ENCODE measurements around the gene MISFA. TPM values are rescaled to one million over a fixed set of nuclear protein-coding genes. Genes with fewer than 3 reads are reported as not detected.

The MISFA gene
- total and polyA plus RNA-seq, 9 of the 15 experiments (the other 6 are each of a cell fraction or from before 2014, with no cell fraction given) = 1.6 to 6.3 (median 3.4) TPM

DNA sequence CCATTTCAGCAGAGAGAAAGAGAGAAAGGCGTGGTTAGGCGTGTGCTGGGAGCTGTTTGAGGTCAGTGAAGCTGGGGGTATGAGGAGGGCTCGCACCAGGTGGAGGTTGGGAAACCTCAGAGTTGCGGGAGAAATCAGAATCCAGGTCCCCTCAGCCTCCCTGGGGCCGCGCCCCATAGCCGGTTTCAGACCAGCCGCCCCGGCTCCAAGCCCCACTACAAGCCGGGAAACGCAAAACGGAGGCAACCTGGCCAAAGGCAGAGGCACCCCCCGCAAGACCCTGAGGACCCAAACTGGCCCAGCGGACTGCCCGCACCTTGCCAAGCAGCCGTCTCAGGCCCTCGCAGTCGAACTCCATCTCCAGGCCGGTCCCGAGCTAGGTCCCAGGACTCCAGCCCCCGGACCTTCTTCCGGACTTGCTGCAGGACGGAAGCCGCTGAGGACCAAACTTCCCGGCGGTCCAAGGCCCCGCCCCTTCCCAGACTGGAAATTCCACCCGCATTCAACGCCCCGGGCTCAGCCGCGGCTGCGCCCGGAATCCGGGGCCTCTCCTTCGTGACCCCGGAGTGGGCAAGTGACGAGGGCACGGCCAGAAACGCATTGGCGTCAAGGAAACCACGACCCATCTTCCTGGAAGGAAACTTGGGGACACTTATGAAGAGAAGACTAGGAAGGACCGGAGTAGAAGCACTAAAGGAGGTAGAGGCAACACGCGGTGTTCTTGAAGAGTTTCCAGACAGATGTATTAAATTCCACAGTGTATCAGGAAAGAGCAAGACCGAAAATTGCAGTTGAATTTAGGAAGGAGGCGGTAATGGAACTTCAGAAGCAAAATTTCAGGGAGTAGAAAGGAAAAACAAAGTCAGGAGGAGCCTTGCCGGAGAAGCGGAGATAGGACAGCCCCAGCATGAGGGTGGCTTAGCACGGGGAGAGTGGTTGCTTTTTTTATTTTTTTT lies 11.0 kb upstream of the MISFA start, which contains the start of gene UEVLD (continued):
- TF ChIP-seq, protein P1, sequence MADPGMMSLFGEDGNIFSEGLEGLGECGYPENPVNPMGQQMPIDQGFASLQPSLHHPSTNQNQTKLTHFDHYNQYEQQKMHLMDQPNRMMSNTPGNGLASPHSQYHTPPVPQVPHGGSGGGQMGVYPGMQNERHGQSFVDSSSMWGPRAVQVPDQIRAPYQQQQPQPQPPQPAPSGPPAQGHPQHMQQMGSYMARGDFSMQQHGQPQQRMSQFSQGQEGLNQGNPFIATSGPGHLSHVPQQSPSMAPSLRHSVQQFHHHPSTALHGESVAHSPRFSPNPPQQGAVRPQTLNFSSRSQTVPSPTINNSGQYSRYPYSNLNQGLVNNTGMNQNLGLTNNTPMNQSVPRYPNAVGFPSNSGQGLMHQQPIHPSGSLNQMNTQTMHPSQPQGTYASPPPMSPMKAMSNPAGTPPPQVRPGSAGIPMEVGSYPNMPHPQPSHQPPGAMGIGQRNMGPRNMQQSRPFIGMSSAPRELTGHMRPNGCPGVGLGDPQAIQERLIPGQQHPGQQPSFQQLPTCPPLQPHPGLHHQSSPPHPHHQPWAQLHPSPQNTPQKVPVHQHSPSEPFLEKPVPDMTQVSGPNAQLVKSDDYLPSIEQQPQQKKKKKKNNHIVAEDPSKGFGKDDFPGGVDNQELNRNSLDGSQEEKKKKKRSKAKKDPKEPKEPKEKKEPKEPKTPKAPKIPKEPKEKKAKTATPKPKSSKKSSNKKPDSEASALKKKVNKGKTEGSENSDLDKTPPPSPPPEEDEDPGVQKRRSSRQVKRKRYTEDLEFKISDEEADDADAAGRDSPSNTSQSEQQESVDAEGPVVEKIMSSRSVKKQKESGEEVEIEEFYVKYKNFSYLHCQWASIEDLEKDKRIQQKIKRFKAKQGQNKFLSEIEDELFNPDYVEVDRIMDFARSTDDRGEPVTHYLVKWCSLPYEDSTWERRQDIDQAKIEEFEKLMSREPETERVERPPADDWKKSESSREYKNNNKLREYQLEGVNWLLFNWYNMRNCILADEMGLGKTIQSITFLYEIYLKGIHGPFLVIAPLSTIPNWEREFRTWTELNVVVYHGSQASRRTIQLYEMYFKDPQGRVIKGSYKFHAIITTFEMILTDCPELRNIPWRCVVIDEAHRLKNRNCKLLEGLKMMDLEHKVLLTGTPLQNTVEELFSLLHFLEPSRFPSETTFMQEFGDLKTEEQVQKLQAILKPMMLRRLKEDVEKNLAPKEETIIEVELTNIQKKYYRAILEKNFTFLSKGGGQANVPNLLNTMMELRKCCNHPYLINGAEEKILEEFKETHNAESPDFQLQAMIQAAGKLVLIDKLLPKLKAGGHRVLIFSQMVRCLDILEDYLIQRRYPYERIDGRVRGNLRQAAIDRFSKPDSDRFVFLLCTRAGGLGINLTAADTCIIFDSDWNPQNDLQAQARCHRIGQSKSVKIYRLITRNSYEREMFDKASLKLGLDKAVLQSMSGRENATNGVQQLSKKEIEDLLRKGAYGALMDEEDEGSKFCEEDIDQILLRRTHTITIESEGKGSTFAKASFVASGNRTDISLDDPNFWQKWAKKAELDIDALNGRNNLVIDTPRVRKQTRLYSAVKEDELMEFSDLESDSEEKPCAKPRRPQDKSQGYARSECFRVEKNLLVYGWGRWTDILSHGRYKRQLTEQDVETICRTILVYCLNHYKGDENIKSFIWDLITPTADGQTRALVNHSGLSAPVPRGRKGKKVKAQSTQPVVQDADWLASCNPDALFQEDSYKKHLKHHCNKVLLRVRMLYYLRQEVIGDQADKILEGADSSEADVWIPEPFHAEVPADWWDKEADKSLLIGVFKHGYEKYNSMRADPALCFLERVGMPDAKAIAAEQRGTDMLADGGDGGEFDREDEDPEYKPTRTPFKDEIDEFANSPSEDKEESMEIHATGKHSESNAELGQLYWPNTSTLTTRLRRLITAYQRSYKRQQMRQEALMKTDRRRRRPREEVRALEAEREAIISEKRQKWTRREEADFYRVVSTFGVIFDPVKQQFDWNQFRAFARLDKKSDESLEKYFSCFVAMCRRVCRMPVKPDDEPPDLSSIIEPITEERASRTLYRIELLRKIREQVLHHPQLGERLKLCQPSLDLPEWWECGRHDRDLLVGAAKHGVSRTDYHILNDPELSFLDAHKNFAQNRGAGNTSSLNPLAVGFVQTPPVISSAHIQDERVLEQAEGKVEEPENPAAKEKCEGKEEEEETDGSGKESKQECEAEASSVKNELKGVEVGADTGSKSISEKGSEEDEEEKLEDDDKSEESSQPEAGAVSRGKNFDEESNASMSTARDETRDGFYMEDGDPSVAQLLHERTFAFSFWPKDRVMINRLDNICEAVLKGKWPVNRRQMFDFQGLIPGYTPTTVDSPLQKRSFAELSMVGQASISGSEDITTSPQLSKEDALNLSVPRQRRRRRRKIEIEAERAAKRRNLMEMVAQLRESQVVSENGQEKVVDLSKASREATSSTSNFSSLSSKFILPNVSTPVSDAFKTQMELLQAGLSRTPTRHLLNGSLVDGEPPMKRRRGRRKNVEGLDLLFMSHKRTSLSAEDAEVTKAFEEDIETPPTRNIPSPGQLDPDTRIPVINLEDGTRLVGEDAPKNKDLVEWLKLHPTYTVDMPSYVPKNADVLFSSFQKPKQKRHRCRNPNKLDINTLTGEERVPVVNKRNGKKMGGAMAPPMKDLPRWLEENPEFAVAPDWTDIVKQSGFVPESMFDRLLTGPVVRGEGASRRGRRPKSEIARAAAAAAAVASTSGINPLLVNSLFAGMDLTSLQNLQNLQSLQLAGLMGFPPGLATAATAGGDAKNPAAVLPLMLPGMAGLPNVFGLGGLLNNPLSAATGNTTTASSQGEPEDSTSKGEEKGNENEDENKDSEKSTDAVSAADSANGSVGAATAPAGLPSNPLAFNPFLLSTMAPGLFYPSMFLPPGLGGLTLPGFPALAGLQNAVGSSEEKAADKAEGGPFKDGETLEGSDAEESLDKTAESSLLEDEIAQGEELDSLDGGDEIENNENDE (IDR thresholded peaks at IDR 0.05; ENCODE audit: low read depth, low read length) = no peak
- no peak for TF ChIP-seq ZNF830 (CRISPR knock-in tag; IDR thresholded peaks at IDR 0.05)
- no peak for TF ChIP-seq IRF2 (CRISPR knock-in tag; IDR thresholded peaks at IDR 0.05)
- no peak for TF ChIP-seq CHCHD3 (CRISPR knock-in tag; IDR thresholded peaks at IDR 0.05)
- no peak for TF ChIP-seq CHD4 (IDR thresholded peaks at IDR 0.05; ENCODE audit: insufficient read depth, insufficient replicate concordance, low read depth, low read length, poor library complexity, severe bottlenecking)
- no peak for TF ChIP-seq ERF (CRISPR knock-in tag; IDR thresholded peaks at IDR 0.05)
- no peak for TF ChIP-seq ETS2 (tag; IDR thresholded peaks at IDR 0.05; ENCODE audit: borderline replicate concordance, poor library complexity, severe bottlenecking)
- peak in 2 of 3 experiments; percentile 9 to 35 for TF ChIP-seq YY1 (IDR thresholded peaks at IDR 0.05; ENCODE audit: borderline replicate concordance in 1 of 3, control insufficient read depth in 1 of 3, extremely low read depth in 1 of 3, insufficient read depth in 3 of 3, insufficient read length in 1 of 3, insufficient replicate concordance in 2 of 3, low read depth in 1 of 3, low read length in 2 of 3)
- TF ChIP-seq, protein P2, sequence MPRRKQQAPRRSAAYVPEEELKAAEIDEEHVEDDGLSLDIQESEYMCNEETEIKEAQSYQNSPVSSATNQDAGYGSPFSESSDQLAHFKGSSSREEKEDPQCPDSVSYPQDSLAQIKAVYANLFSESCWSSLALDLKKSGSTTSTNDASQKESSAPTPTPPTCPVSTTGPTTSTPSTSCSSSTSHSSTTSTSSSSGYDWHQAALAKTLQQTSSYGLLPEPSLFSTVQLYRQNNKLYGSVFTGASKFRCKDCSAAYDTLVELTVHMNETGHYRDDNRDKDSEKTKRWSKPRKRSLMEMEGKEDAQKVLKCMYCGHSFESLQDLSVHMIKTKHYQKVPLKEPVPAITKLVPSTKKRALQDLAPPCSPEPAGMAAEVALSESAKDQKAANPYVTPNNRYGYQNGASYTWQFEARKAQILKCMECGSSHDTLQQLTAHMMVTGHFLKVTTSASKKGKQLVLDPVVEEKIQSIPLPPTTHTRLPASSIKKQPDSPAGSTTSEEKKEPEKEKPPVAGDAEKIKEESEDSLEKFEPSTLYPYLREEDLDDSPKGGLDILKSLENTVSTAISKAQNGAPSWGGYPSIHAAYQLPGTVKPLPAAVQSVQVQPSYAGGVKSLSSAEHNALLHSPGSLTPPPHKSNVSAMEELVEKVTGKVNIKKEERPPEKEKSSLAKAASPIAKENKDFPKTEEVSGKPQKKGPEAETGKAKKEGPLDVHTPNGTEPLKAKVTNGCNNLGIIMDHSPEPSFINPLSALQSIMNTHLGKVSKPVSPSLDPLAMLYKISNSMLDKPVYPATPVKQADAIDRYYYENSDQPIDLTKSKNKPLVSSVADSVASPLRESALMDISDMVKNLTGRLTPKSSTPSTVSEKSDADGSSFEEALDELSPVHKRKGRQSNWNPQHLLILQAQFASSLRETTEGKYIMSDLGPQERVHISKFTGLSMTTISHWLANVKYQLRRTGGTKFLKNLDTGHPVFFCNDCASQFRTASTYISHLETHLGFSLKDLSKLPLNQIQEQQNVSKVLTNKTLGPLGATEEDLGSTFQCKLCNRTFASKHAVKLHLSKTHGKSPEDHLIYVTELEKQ (CRISPR knock-in tag; IDR thresholded peaks at IDR 0.05) = no peak
- TF ChIP-seq ILF3 (IDR thresholded peaks at IDR 0.05; ENCODE audit: borderline replicate concordance) = no peak
